ENCODE measurements around the gene RASSF10. TPM values are rescaled to one million over a fixed set of nuclear protein-coding genes. Genes with fewer than 3 reads are reported as not detected.

Gene RASSF10
- total RNA-seq, 1 donor from 2014 or later: not detected

GRCh38 chr11:12998336-12998735 is 10.8 kb upstream of the RASSF10 start:
- intact Hi-C loops (cut with micrococcal nuclease): no loop called here
- Mint-ChIP-seq H3K27me3 (ENCODE audit: insufficient read depth) (peaks cover 22% of the 10 kb centered on the region), H3K4me1 (ENCODE audit: low read depth) (no peaks in the 10 kb centered on the region), H3K27ac (no peak overlapping the region), H3K36me3 (ENCODE audit: low read depth) (no peaks in the 10 kb centered on the region), H3K4me3 (no peak overlapping the region), H3K9me3 (peaks cover 6% of the 10 kb centered on the region)
- no peak for DNase-seq (ENCODE audit: low spot score)

DNA sequence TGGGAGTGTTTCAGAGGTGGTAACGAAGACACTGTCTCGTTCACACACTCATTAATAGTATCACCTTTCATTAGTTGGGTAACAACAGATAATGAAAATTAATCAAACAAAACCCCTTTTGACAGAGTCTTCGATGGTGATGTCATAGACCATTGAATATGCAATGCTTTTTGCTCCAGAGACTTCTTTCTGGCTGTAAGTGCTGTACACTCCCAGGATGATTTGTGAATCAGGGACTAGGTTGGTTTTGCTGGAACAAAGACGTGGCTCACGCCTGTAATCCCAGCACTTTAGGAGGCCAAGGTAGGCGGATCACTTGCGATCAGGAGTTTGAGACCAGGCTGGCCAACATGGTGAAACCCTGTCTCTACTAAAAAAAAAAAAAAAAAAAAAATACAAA is 9.5 kb upstream of the RASSF10 start:
- intact Hi-C loops (cut with micrococcal nuclease): no loop called here
- no peaks in the 10 kb centered on the region for H3K36me3 Mint-ChIP-seq (ENCODE audit: low read depth)

GRCh38 chr11:13000116-13000515 is 9.0 kb upstream of the RASSF10 start:
- H3K36me3 Mint-ChIP-seq (ENCODE audit: low read depth): no peaks in the 10 kb centered on the region
- peaks cover 6% of the 10 kb centered on the region for H3K9me3 Mint-ChIP-seq
- no peak for DNase-seq (ENCODE audit: low spot score)
- peaks cover 24% of the 10 kb centered on the region for H3K27me3 Mint-ChIP-seq (ENCODE audit: insufficient read depth)
- no peaks in the 10 kb centered on the region for H3K4me1 Mint-ChIP-seq (ENCODE audit: low read depth)
- H3K4me3 Mint-ChIP-seq: no peak overlapping the region
- H3K27ac Mint-ChIP-seq: no peak overlapping the region
- intact Hi-C loops (cut with micrococcal nuclease): no loop called here

More for the DNA sequence above, 9.5 kb upstream of the RASSF10 start:
- Mint-ChIP-seq H3K27ac (no peak overlapping the region), H3K27me3 (ENCODE audit: insufficient read depth) (peaks cover 24% of the 10 kb centered on the region), H3K9me3 (peaks cover 6% of the 10 kb centered on the region), H3K4me3 (no peak overlapping the region), H3K4me1 (ENCODE audit: low read depth) (no peaks in the 10 kb centered on the region)
- no peak for DNase-seq (ENCODE audit: low spot score)

GRCh38 chr11:13000721-13001120 is 8.4 kb upstream of the RASSF10 start:
- Mint-ChIP-seq H3K4me3 (no peak overlapping the region), H3K9me3 (peaks cover 5% of the 10 kb centered on the region), H3K36me3 (ENCODE audit: low read depth) (no peaks in the 10 kb centered on the region), H3K27me3 (ENCODE audit: insufficient read depth) (peaks cover 24% of the 10 kb centered on the region), H3K4me1 (ENCODE audit: low read depth) (no peaks in the 10 kb centered on the region), H3K27ac (no peak overlapping the region)
- DNase-seq (ENCODE audit: low spot score): no peak
- intact Hi-C loops (cut with micrococcal nuclease): no loop called here

GRCh38 chr11:13003736-13004493 is 5.2 kb upstream of the RASSF10 start:
- Mint-ChIP-seq H3K4me1 (ENCODE audit: low read depth) (no peaks in the 10 kb centered on the region), H3K4me3 (no peak overlapping the region), H3K27me3 (ENCODE audit: insufficient read depth) (peaks cover 40% of the 10 kb centered on the region), H3K9me3 (no peaks in the 10 kb centered on the region), H3K27ac (no peak overlapping the region), H3K36me3 (ENCODE audit: low read depth) (no peaks in the 10 kb centered on the region)
- DNase-seq (ENCODE audit: low spot score): no peak
- intact Hi-C loops (cut with micrococcal nuclease): no loop called here

DNA sequence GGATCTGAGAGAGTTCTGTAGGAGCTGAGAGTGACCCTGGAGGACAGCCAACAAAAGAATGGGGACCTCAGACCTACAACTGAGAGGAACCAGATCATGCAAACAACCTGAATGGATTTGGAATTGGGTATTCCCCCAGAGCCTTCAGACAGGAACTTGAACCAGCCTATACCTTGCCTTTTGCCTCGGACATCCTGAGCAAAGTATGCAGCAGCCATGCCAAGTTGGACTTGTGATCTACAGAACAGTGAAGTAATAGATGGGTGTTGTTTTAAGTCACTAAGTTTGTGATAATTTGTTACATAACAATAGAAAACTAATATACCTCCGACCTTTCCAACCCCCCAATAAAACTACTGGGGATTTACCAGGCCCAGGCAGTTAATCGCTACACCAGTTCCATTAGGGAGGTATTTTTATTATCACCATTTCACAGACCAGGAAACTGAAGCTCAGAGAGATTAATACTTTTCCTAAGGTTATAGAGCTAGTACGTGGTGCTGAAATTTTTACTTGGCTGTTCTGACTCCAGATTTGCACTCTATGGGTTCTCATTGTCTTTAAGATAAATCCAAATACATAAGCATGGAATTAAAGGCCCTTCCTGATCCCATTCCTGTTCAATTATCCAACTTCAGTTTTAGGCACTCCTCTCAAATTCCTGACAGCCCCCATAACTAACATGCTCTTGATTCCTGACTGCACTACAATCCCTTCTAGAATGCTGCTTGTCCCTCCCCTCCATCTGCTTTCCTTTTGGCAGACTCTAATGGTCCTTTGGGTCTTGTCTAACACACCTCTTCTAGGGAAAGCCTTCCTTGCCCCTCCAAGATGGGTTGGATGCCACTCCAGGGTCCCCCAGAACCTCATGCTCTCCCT is 1.7 kb upstream of the RASSF10 start:
- Mint-ChIP-seq H3K36me3 (ENCODE audit: low read depth) (no peaks in the 10 kb centered on the region), H3K4me3 (no peak overlapping the region), H3K4me1 (ENCODE audit: low read depth) (no peaks in the 10 kb centered on the region), H3K27me3 (ENCODE audit: insufficient read depth) (peaks cover 52% of the 10 kb centered on the region), H3K27ac (no peak overlapping the region), H3K9me3 (no peaks in the 10 kb centered on the region)
- intact Hi-C loops (cut with micrococcal nuclease): no loop called here
- no peak for DNase-seq (ENCODE audit: low spot score)

- no peaks in the 10 kb centered on the region for H3K36me3 Mint-ChIP-seq (ENCODE audit: low read depth)
- no peaks in the 10 kb centered on the region for H3K4me1 Mint-ChIP-seq (ENCODE audit: low read depth)
- no peak for DNase-seq (ENCODE audit: low spot score)
- peaks cover 54% of the 10 kb centered on the region for H3K27me3 Mint-ChIP-seq (ENCODE audit: insufficient read depth)
- intact Hi-C loops (cut with micrococcal nuclease): no loop called here
- no peaks in the 10 kb centered on the region for H3K9me3 Mint-ChIP-seq
- H3K4me3 Mint-ChIP-seq: no peak overlapping the region
- no peak overlapping the region for H3K27ac Mint-ChIP-seq
Observed at GRCh38 chr11:13008061-13008435, 1.1 kb upstream of the RASSF10 start.

DNA sequence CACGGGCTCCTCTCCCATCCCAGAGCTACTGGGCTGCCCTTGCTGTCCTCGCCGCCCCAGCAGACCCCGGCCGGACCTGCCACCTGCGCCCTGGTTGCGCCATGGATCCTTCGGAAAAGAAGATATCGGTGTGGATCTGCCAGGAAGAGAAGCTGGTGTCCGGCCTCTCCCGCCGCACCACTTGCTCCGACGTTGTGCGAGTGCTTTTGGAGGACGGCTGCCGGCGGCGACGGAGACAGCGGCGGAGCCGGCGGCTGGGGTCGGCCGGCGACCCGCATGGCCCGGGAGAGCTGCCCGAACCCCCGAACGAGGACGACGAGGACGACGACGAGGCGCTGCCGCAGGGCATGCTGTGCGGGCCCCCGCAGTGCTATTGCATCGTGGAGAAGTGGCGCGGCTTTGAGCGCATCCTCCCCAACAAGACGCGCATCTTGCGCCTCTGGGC is 382 bp downstream of the RASSF10 start:
- DNase-seq (ENCODE audit: low spot score): no peak
- peaks cover 56% of the 10 kb centered on the region for H3K27me3 Mint-ChIP-seq (ENCODE audit: insufficient read depth)
- no peaks in the 10 kb centered on the region for H3K36me3 Mint-ChIP-seq (ENCODE audit: low read depth)
- intact Hi-C loops (cut with micrococcal nuclease): no loop called here
- no peaks in the 10 kb centered on the region for H3K9me3 Mint-ChIP-seq
- no peak overlapping the region for H3K4me3 Mint-ChIP-seq
- no peaks in the 10 kb centered on the region for H3K4me1 Mint-ChIP-seq (ENCODE audit: low read depth)
- H3K27ac Mint-ChIP-seq: no peak overlapping the region

- H3K4me1 Mint-ChIP-seq (ENCODE audit: low read depth): no peaks in the 10 kb centered on the region
- H3K27ac Mint-ChIP-seq: no peak overlapping the region
- intact Hi-C loops (cut with micrococcal nuclease): no loop called here
- no peak overlapping the region for H3K4me3 Mint-ChIP-seq
- H3K9me3 Mint-ChIP-seq: no peaks in the 10 kb centered on the region
- no peaks in the 10 kb centered on the region for H3K36me3 Mint-ChIP-seq (ENCODE audit: low read depth)
- DNase-seq (ENCODE audit: low spot score): no peak
- peaks cover 56% of the 10 kb centered on the region for H3K27me3 Mint-ChIP-seq (ENCODE audit: insufficient read depth)
Observed at GRCh38 chr11:13009921-13010748, 1.0 kb downstream of the RASSF10 start.

DNA sequence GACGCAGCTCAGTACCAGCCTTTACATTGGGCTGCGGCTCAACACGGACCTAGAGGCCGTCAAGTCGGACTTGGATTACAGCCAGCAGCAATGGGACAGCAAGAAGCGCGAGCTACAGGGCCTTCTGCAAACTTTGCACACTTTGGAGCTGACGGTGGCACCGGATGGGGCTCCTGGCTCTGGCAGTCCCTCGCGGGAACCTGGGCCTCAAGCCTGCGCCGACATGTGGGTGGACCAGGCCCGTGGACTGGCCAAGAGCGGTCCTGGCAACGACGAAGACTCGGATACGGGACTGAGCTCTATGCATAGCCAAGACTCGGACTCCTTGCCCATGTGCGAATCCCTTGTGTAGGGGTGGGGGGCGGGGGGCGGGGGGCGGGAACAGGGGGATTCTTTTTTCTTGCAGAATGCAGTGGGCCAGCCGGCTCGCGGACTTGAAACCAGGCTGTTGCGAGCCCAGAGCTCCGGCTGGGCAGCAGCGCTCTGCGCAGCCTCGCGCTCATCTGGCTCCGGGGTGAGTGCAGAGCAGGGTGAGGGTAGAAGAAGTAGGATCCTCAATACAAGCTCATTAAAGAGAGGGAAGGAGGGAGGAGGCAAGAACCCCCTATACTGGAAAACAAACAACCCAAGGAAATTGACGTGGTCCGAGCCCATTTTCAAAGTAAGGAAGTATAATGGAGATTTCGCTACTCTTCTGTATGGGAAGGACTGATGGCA is 1.8 kb downstream of the RASSF10 start:
- no peaks in the 10 kb centered on the region for H3K36me3 Mint-ChIP-seq (ENCODE audit: low read depth)
- H3K4me3 Mint-ChIP-seq: no peak overlapping the region
- H3K27me3 Mint-ChIP-seq (ENCODE audit: insufficient read depth): peaks cover 56% of the 10 kb centered on the region
- H3K9me3 Mint-ChIP-seq: no peaks in the 10 kb centered on the region
- no peak overlapping the region for H3K27ac Mint-ChIP-seq
- intact Hi-C loops (cut with micrococcal nuclease): no loop called here
- H3K4me1 Mint-ChIP-seq (ENCODE audit: low read depth): no peaks in the 10 kb centered on the region
- DNase-seq (ENCODE audit: low spot score): no peak

GRCh38 chr11:13011466-13012055 is 2.4 kb downstream of the RASSF10 start:
- H3K9me3 Mint-ChIP-seq: no peaks in the 10 kb centered on the region
- no peak overlapping the region for H3K27ac Mint-ChIP-seq
- H3K4me3 Mint-ChIP-seq: no peak overlapping the region
- H3K4me1 Mint-ChIP-seq (ENCODE audit: low read depth): no peaks in the 10 kb centered on the region
- peaks cover 55% of the 10 kb centered on the region for H3K27me3 Mint-ChIP-seq (ENCODE audit: insufficient read depth)
- no peaks in the 10 kb centered on the region for H3K36me3 Mint-ChIP-seq (ENCODE audit: low read depth)
- intact Hi-C loops (cut with micrococcal nuclease): no loop called here
- no peak for DNase-seq (ENCODE audit: low spot score)

- no peaks in the 10 kb centered on the region for H3K9me3 Mint-ChIP-seq
- intact Hi-C loops (cut with micrococcal nuclease): no loop called here
- H3K4me1 Mint-ChIP-seq (ENCODE audit: low read depth): no peaks in the 10 kb centered on the region
- DNase-seq (ENCODE audit: low spot score): no peak
- H3K4me3 Mint-ChIP-seq: no peak overlapping the region
- no peaks in the 10 kb centered on the region for H3K36me3 Mint-ChIP-seq (ENCODE audit: low read depth)
- no peak overlapping the region for H3K27ac Mint-ChIP-seq
- peaks cover 49% of the 10 kb centered on the region for H3K27me3 Mint-ChIP-seq (ENCODE audit: insufficient read depth)
Observed at GRCh38 chr11:13012056-13012661, 3.0 kb downstream of the RASSF10 start.

Data from activated T-helper 1 cell treated with anti-CD3 and anti-CD28 coated beads, Interleukin-12 subunit alpha, Interleukin-12 subunit beta, Interleukin-2, Interleukin-4 antibody, amounts not matched to agents 30 ng/mL and 10 ng/mL and 1 ng/mL, durations not matched to agents 14 hours and 24 hours and 36 hours (primary cell).